Testis (tissue), 3 donors: ENCODE results near the gene GPATCH8. TPM values are rescaled to one million over a fixed set of nuclear protein-coding genes. Genes with fewer than 3 reads are reported as not detected.
"Not testable (repeated sequence)": the region's sequence is repeated elsewhere in the genome, so short reads cannot be mapped to it uniquely, and the experiment has no call there.

Experiments used
- DNase-seq: peaks from one replicate; pipeline ENCODE4 v3.0.0-alpha.2; 2019
- H3K27ac ChIP-seq, 2 donors: fragments of 200-600 bp; sonication (generic); one replicate each; pipeline ENCODE4 v1.5.1; 2019
- H3K27me3 ChIP-seq: fragments of 200-600 bp; sonication (generic); one replicate; pipeline ENCODE4 v1.5.1; 2019
- H3K36me3 ChIP-seq: fragments of 200-600 bp; sonication (generic); one replicate; pipeline ENCODE4 v1.5.1; 2017; ENCODE audit warnings: low read depth; ENCODE audit errors: missing control alignments
- H3K4me1 ChIP-seq: fragments of 200-600 bp; sonication (generic); one replicate; pipeline ENCODE4 v1.5.1; 2019
- H3K4me3 ChIP-seq, 2 donors: fragments of 200-600 bp; sonication (generic); one replicate each; pipeline ENCODE4 v1.5.1; 2017 to 2019
- H3K9me3 ChIP-seq: fragments of 200-600 bp; sonication (generic); one replicate; pipeline ENCODE4 v1.5.1; 2017
- POLR2A ChIP-seq: fragments of 450-650 bp; IDR thresholded peaks from one replicate; pipeline ENCODE4 v1.6.1; 2017; ENCODE audit warnings: antibody characterized with exemption, mild to moderate bottlenecking, moderate library complexity
- WGBS, 2 donors: methylation state at CpG; one replicate each; pipeline ENCODE4 v1.1.5; 2018; 5-methylcytosine and 5-hydroxymethylcytosine counted together
- intact Hi-C: fragments of 100-400 bp; cut with DNase I; formaldehyde crosslinking; loops from one replicate; pipeline ENCODE4 v1.15.1; 2023; ENCODE audit warnings: low total_unique reads
- polyA plus RNA-seq: library from polyadenylated mRNA; stranded (reverse); fragments of 350-450 nt; fragmentation: Illumina TruSeq; extraction: RNeasy Lipid Tissue Mini Kit (QIAGEN cat#74804); gene quantifications from one replicate; pipeline ENCODE4 v1.2.3, GENCODE V29; 2014; ENCODE audit warnings: low read depth, low replicate concordance; ENCODE audit not compliant: insufficient read depth
- total RNA-seq, 2 donors: library from RNA; depleted of rRNA; stranded (reverse); fragments of >200 nt; gene quantifications; one replicate each; pipeline ENCODE4 v1.2.3, GENCODE V29; 2016
- TF ChIP-seq, protein P1 (sequence below), 3 experiments: fragments of 450-650 bp in 2 of 3; fragments of 200-600 bp in 1 of 3; sonication (generic) in 1 of 3; IDR thresholded peaks; one replicate each; pipeline ENCODE4 v1.5.1; 2016 to 2019; ENCODE audit warnings: antibody characterized with exemption in 3 of 3, mild to moderate bottlenecking in 2 of 3, moderate library complexity in 1 of 3

Gene GPATCH8
- total and polyA plus RNA-seq, 3 donors from 2014 or later = 32.8 to 70.0 (median 69.2) TPM

DNA sequence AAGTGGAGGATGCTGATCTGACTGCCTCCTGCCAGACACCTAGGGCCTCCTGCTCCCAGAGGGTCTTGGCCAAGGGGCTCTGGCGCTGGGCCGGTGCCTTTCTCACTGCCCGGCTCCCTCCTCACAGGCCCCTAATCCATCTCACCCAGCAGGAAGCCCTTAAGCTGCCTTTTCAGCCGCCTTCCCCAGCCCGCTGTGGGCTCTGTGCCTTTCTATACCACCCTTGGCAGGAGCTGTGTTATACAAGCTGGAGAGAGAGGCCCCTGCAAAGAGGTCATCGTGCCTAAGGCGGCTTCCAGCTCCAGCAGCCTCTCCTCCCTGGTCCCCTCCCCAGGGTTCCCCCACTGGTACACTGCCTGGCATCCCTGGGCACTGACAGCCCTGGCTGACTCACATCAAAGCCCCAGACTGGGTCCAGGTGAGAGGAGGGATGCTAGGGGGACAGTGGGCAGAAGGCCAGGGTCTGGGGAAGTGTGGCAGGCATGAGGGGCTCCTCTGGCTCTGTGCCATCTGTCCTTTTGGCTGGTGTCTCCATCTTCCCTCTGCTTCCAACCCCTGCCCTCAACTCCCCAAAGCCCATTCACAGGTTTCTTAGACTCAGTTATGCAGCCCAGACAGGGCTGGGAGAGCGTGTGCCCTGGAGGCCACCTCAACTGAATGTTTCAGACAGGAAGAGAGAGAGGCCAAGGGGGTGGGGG is 38.8 kb upstream of the GPATCH8 start:
- intact Hi-C loops = no loop called here
- Histone ChIP-seq H3K4me1 (peaks cover 12% of the 10 kb centered on the region), H3K9me3 (no peaks in the 10 kb centered on the region), H3K36me3 (no peaks in the 10 kb centered on the region), H3K4me3 (no peak overlapping the region), H3K27ac (no peak overlapping the region), H3K27me3 (no peaks in the 10 kb centered on the region)
- 75 to 79% methylated on average over 7 to 8 of the region's 8 CpGs for WGBS, 2 donors
- DNase-seq = no peak
- TF ChIP-seq, protein P1, sequence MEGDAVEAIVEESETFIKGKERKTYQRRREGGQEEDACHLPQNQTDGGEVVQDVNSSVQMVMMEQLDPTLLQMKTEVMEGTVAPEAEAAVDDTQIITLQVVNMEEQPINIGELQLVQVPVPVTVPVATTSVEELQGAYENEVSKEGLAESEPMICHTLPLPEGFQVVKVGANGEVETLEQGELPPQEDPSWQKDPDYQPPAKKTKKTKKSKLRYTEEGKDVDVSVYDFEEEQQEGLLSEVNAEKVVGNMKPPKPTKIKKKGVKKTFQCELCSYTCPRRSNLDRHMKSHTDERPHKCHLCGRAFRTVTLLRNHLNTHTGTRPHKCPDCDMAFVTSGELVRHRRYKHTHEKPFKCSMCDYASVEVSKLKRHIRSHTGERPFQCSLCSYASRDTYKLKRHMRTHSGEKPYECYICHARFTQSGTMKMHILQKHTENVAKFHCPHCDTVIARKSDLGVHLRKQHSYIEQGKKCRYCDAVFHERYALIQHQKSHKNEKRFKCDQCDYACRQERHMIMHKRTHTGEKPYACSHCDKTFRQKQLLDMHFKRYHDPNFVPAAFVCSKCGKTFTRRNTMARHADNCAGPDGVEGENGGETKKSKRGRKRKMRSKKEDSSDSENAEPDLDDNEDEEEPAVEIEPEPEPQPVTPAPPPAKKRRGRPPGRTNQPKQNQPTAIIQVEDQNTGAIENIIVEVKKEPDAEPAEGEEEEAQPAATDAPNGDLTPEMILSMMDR (IDR thresholded peaks at IDR 0.05) = no peak
- TF ChIP-seq POLR2A = no peak

- intact Hi-C loops = no loop called here
- no peak for DNase-seq
- Histone ChIP-seq H3K27ac (no peak overlapping the region), H3K27me3 (no peaks in the 10 kb centered on the region), H3K9me3 (no peaks in the 10 kb centered on the region), H3K4me3 (no peak overlapping the region), H3K4me1 (peaks cover 18% of the 10 kb centered on the region), H3K36me3 (no peaks in the 10 kb centered on the region)
- WGBS, 2 donors = 89 to 94% methylated on average over 11 of the region's 11 CpGs
- TF ChIP-seq POLR2A = no peak
- TF ChIP-seq, protein P1 (IDR thresholded peaks at IDR 0.05) = no peak
These were observed 37.3 kb upstream of the GPATCH8 start for GRCh38 chr17:44540246-44541084.

- no peak for TF ChIP-seq POLR2A
- DNase-seq = no peak
- H3K9me3 ChIP-seq = no peaks in the 10 kb centered on the region
- no peaks in the 10 kb centered on the region for H3K27me3 ChIP-seq
- H3K4me3 ChIP-seq = no peak overlapping the region
- H3K36me3 ChIP-seq = no peaks in the 10 kb centered on the region
- WGBS, 2 donors = 53 to 73% methylated on average over 15 of the region's 15 CpGs
- no peak overlapping the region for H3K27ac ChIP-seq
- peaks cover 18% of the 10 kb centered on the region for H3K4me1 ChIP-seq
- intact Hi-C loops = no loop called here
These were observed 36.5 kb upstream of the GPATCH8 start for GRCh38 chr17:44539673-44540072.

GRCh38 chr17:44537922-44538321 is 34.7 kb upstream of the GPATCH8 start:
- WGBS, 2 donors = 91 to 99% methylated on average over 3 of the region's 3 CpGs

DNA sequence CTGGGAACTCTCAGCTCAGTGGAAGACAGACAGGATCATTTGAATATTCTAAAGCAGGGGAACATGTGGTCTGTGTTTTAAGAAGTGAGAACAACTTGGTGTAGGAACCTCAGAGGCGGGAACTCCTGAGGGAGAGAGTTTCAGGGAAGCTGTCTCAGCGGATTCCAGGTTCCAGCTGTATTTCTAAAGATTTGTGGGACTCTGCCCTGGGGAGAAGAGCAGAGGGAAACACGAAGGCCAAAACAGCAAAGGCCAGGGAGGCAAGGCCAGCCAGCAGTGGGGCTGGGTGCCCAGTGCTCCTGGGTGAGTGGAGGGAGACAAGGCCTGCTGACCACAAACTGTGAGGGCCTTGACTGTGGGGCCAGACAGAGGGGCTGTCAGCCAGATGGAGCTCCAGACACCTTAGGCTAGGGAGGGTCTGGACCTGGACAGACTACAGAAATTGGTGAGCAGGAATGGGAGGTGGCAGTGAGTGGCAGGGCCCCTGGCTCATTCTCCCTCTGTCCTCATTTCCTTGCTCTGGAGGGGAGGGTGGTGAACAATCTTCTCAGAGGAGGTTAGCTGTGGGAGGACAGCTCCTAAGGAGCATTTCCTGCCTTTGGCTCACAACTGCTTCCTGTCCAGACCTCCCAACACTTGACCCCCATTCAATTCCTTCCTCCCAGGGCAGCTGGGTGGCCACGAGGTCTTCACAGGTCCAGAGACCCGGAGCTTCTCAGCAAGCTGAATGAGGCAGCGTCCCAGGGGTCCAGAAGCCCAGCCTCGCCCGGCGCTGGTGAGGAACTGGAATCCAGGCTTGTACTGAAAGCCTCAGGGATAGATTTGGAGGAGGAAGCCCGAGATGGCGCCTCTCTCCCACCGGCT is 33.1 kb upstream of the GPATCH8 start:
- Histone ChIP-seq H3K4me3 (no peak overlapping the region), H3K27ac (peak overlapping the region; percentile 12 to 77), H3K9me3 (no peaks in the 10 kb centered on the region), H3K27me3 (no peaks in the 10 kb centered on the region), H3K4me1 (peaks cover 15% of the 10 kb centered on the region), H3K36me3 (no peaks in the 10 kb centered on the region)
- peak; percentile 67 for DNase-seq
- intact Hi-C loops = no loop called here
- TF ChIP-seq, protein P1 (IDR thresholded peaks at IDR 0.05) = no peak
- TF ChIP-seq POLR2A = no peak
- WGBS, 2 donors = 49 to 62% methylated on average over 12 of the region's 12 CpGs

More at GRCh38 chr17:44537922-44538321, 34.7 kb upstream of the GPATCH8 start:
- H3K27ac ChIP-seq, H3K9me3 ChIP-seq, H3K4me3 ChIP-seq, H3K36me3 ChIP-seq, DNase-seq, intact Hi-C loops, H3K27me3 ChIP-seq: not testable (repeated sequence)
- H3K4me1 ChIP-seq = peaks cover 16% of the 10 kb centered on the region
